IMR-90 (cell line): Measurements from ENCODE around the gene GRM8. TPM values are rescaled to one million over a fixed set of nuclear protein-coding genes. Genes with fewer than 3 reads are reported as not detected.

ENCODE experiments used
- ATAC-seq: fragments of 200-7000 bp; cut with Tn5 transposase; 2 replicates; pipeline ENCODE4 v1.9.1; 2020; ENCODE audit warnings: low read depth, mild to moderate bottlenecking, moderate library complexity
- BruUV-seq: library from RNA; stranded (reverse); fragments of 400-500 nt; replicated peaks from 2 replicates; lab custom pipeline; 2021; lab: Mats Ljungman, UMichigan
- CTCF ChIA-PET: fragments of 300-600 bp; formaldehyde crosslinking; extraction: SDS; loops from one replicate; lab custom pipeline; 2021; ENCODE audit warnings: antibody characterized with exemption; lab: Yijun Ruan, JAX
- POLR2A ChIA-PET: fragments of 300-600 bp; sonication (Branson Sonifier 250); formaldehyde crosslinking; loops from one replicate; lab custom pipeline; 2022; ENCODE audit warnings: antibody characterized with exemption; ENCODE audit not compliant: unreplicated experiment; lab: Charles Lee
- DNase-seq: peaks from one replicate; pipeline ENCODE4 v3.0.0; 2013
- H2AFZ ChIP-seq: replicated peaks from 2 replicates; pipeline ENCODE3; 2013; ENCODE audit warnings: low read length, mild to moderate bottlenecking; ENCODE audit not compliant: poor library complexity
- H2AK5ac ChIP-seq: 2 replicates; pipeline ENCODE4 v1.6.1; 2013; ENCODE audit warnings: low read depth, low read length, inconsistent platforms
- H2AK9ac ChIP-seq: replicated peaks from 2 replicates; pipeline ENCODE3; 2013; ENCODE audit warnings: mild to moderate bottlenecking, low read depth, low read length, moderate library complexity; ENCODE audit not compliant: poor library complexity
- H2BK120ac ChIP-seq: 2 replicates; pipeline ENCODE4 v1.6.1; 2013; ENCODE audit warnings: low read depth, low read length, inconsistent platforms
- H2BK15ac ChIP-seq: 3 replicates; pipeline ENCODE4 v1.6.1; 2013; ENCODE audit warnings: low read depth, low read length, inconsistent platforms
- H2BK20ac ChIP-seq: 2 replicates; pipeline ENCODE4 v1.6.1; 2013; ENCODE audit warnings: low read depth, mild to moderate bottlenecking, inconsistent platforms, low read length, moderate library complexity
- H2BK5ac ChIP-seq: 2 replicates; pipeline ENCODE4 v1.6.1; 2013; ENCODE audit warnings: mild to moderate bottlenecking, low read depth, low read length, inconsistent platforms; ENCODE audit not compliant: poor library complexity, severe bottlenecking
- H3K14ac ChIP-seq: replicated peaks from 2 replicates; pipeline ENCODE4 v1.6.1; 2013; ENCODE audit warnings: low read depth, low read length, inconsistent platforms
- H3K18ac ChIP-seq: 2 replicates; pipeline ENCODE4 v1.6.1; 2013; ENCODE audit warnings: low read depth, low read length, control low read depth
- H3K23ac ChIP-seq: 2 replicates; pipeline ENCODE4 v1.6.1; 2013; ENCODE audit warnings: low read depth, low read length, inconsistent platforms
- H3K27ac ChIP-seq: 2 replicates; pipeline ENCODE4 v1.5.1; 2013; ENCODE audit warnings: mild to moderate bottlenecking, control low read depth, low read length; ENCODE audit not compliant: insufficient read depth
- H3K27me3 ChIP-seq: 2 replicates; pipeline ENCODE4 v1.6.1; 2013; ENCODE audit warnings: low read length; ENCODE audit not compliant: control insufficient read depth, insufficient read depth
- H3K36me3 ChIP-seq: 2 replicates; pipeline ENCODE4 v1.6.1; 2013; ENCODE audit warnings: low read length, mixed read lengths; ENCODE audit not compliant: control insufficient read depth, insufficient read depth
- H3K4ac ChIP-seq: 2 replicates; pipeline ENCODE4 v1.6.1; 2013; ENCODE audit warnings: low read depth, low read length, inconsistent platforms
- H3K4me1 ChIP-seq: 2 replicates; pipeline ENCODE4 v1.6.1; 2013; ENCODE audit warnings: low read length, mixed read lengths; ENCODE audit not compliant: control insufficient read depth, insufficient read depth
- H3K4me2 ChIP-seq: 2 replicates; pipeline ENCODE4 v1.6.1; 2013; ENCODE audit warnings: low read depth, mild to moderate bottlenecking, control low read depth, low read length, moderate library complexity
- H3K4me3 ChIP-seq: 2 replicates; pipeline ENCODE4 v1.5.1; 2013; ENCODE audit warnings: low read depth, mild to moderate bottlenecking, control low read depth, low read length, moderate library complexity; ENCODE audit not compliant: insufficient read depth
- H3K56ac ChIP-seq: 2 replicates; pipeline ENCODE4 v1.6.1; 2013; ENCODE audit warnings: low read length, inconsistent platforms; ENCODE audit not compliant: insufficient read depth; ENCODE audit errors: extremely low read depth
- H3K79me1 ChIP-seq, 2 experiments: 2 replicates each; pipeline ENCODE4 v1.6.1; 2013; ENCODE audit warnings: low read length in 2 of 2, inconsistent platforms in 1 of 2, low read depth in 1 of 2
- H3K9ac ChIP-seq: 2 replicates; pipeline ENCODE4 v1.6.1; 2013; ENCODE audit warnings: low read depth, low read length, control low read depth
- H3K9me1 ChIP-seq: 2 replicates; pipeline ENCODE4 v1.6.1; 2013; ENCODE audit warnings: low read length, inconsistent platforms; ENCODE audit not compliant: insufficient read depth
- H3K9me3 ChIP-seq: 2 replicates; pipeline ENCODE4 v1.6.1; 2013; ENCODE audit warnings: low read length; ENCODE audit not compliant: control insufficient read depth, insufficient read depth
- H4K20me1 ChIP-seq: 2 replicates; pipeline ENCODE4 v1.6.1; 2013; ENCODE audit warnings: low read length, inconsistent platforms; ENCODE audit not compliant: insufficient read depth
- H4K5ac ChIP-seq: 2 replicates; pipeline ENCODE4 v1.6.1; 2013; ENCODE audit warnings: mild to moderate bottlenecking, low read depth, low read length, control low read depth
- H4K8ac ChIP-seq, 2 experiments: 2 replicates each; pipeline ENCODE4 v1.6.1; 2013; ENCODE audit warnings: low read depth in 2 of 2, low read length in 2 of 2, control low read depth in 1 of 2, inconsistent platforms in 1 of 2
- H4K91ac ChIP-seq: 2 replicates; pipeline ENCODE4 v1.6.1; 2013; ENCODE audit warnings: low read depth, low read length, inconsistent platforms; ENCODE audit not compliant: insufficient read depth
- CEBPB ChIP-seq: IDR thresholded peaks from 2 replicates; pipeline ENCODE4 v1.6.1; 2012; ENCODE audit warnings: low read depth, low read length, improper control_type of control experiment
- CHD1 ChIP-seq: IDR thresholded peaks from 2 replicates; pipeline ENCODE4 v1.6.1; 2012; ENCODE audit warnings: low read depth, low read length, improper control_type of control experiment
- FOS ChIP-seq: fragments of 150-350 bp; IDR thresholded peaks from 2 replicates; pipeline ENCODE4 v1.6.1; 2016; ENCODE audit warnings: low read depth, low read length
- MAZ ChIP-seq: IDR thresholded peaks from 2 replicates; pipeline ENCODE4 v1.6.1; 2012; ENCODE audit warnings: low read depth, mild to moderate bottlenecking, low read length, improper control_type of control experiment, moderate library complexity, borderline replicate concordance
- MXI1 ChIP-seq: IDR thresholded peaks from 2 replicates; pipeline ENCODE4 v1.6.1; 2012; ENCODE audit warnings: low read depth, mild to moderate bottlenecking, low read length, moderate library complexity, borderline replicate concordance
- POLR2A ChIP-seq: IDR thresholded peaks from 2 replicates; pipeline ENCODE4 v1.6.1; 2012; ENCODE audit warnings: mild to moderate bottlenecking, low read depth, low read length
- RAD21 ChIP-seq: IDR thresholded peaks from 2 replicates; pipeline ENCODE4 v1.6.1; 2012; ENCODE audit warnings: low read length, improper control_type of control experiment
- SMC3 ChIP-seq: fragments of 150-350 bp; IDR thresholded peaks from 2 replicates; pipeline ENCODE4 v1.6.1; 2016; ENCODE audit warnings: low read depth, mild to moderate bottlenecking, antibody characterized with exemption, low read length, moderate library complexity
- dilution Hi-C: fragments of 300-500 bp; cut with HindIII; formaldehyde crosslinking; loops from one replicate; pipeline ENCODE4 v1.14.3; 2018; ENCODE audit warnings: low sequenced_read_pairs; ENCODE audit not compliant: unreplicated experiment
- in situ Hi-C: fragments of 300-500 bp; cut with MboI; formaldehyde crosslinking; loops from 3 replicates; pipeline ENCODE4 v1.14.3; 2019; ENCODE audit warnings: low sequenced_read_pairs, inconsistent platforms, mixed read lengths
- intact Hi-C: fragments of 100-400 bp; cut with micrococcal nuclease; formaldehyde crosslinking; loops from 2 replicates; pipeline ENCODE4 v1.10.0; 2022
- polyA plus RNA-seq, 3 experiments: library from polyadenylated mRNA; depleted of rRNA; stranded (reverse); fragments of >200 nt; gene quantifications; 2 replicates each; pipeline ENCODE4 v1.2.3, GENCODE V29; 2012; ENCODE audit warnings: low replicate concordance in 1 of 3
- total RNA-seq: library from RNA; depleted of rRNA; stranded (reverse); fragments of >200 nt; gene quantifications from 2 replicates; pipeline ENCODE4 v1.2.3, GENCODE V29; 2012
- TF ChIP-seq, protein P1 (sequence below): fragments of 150-350 bp; IDR thresholded peaks from 2 replicates; pipeline ENCODE4 v1.6.1; 2017; ENCODE audit warnings: mild to moderate bottlenecking, antibody characterized with exemption, low read length, low read depth
- TF ChIP-seq, protein P2 (sequence below): conservative IDR thresholded peaks from 2 replicates; pipeline ENCODE4 v1.5.1; 2012; ENCODE audit warnings: mild to moderate bottlenecking, low read depth, low read length, improper control_type of control experiment
- TF ChIP-seq, protein P3 (sequence below): fragments of 150-350 bp; IDR thresholded peaks from 2 replicates; pipeline ENCODE4 v1.6.1; 2016; ENCODE audit warnings: low read depth, mild to moderate bottlenecking, low read length, moderate library complexity, borderline replicate concordance

GRM8 gene
- total and polyA plus RNA-seq, 2 of the 4 experiments (the other 2 are of a cell fraction): not detected

DNA sequence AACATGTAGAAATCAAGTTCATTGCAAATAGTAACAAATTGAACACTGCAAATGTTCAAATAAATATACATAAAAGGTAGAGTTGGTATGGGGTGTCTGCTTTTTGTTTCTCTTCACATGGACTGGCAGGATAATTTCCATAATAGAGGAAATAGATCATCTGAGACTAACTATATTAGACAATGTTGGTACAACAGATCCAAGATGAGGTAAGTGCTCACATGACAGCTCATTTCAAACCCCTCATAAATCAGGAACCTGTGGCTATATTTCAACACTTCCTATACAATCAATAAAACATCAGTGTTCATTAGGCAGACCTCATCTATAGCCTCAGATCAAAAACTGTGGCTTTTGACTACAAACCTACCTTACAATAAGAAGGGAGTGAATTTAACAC lies 469.1 kb downstream of the GRM8 start:
- no peaks in the 10 kb centered on the region; the same call in none of the 2 replicates for H3K9me3 ChIP-seq
- no peak overlapping the region for H3K4me3 ChIP-seq
- H3K56ac ChIP-seq: no peak overlapping the region
- DNase-seq (no peak), ATAC-seq (no peak)
- no peak overlapping the region for H2BK15ac ChIP-seq
- no peak overlapping the region for H4K5ac ChIP-seq
- dilution Hi-C loops: no loop called here
- TF ChIP-seq, protein P1, sequence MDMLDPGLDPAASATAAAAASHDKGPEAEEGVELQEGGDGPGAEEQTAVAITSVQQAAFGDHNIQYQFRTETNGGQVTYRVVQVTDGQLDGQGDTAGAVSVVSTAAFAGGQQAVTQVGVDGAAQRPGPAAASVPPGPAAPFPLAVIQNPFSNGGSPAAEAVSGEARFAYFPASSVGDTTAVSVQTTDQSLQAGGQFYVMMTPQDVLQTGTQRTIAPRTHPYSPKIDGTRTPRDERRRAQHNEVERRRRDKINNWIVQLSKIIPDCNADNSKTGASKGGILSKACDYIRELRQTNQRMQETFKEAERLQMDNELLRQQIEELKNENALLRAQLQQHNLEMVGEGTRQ: no peak
- TF ChIP-seq MXI1: no peak
- TF ChIP-seq, protein P2, sequence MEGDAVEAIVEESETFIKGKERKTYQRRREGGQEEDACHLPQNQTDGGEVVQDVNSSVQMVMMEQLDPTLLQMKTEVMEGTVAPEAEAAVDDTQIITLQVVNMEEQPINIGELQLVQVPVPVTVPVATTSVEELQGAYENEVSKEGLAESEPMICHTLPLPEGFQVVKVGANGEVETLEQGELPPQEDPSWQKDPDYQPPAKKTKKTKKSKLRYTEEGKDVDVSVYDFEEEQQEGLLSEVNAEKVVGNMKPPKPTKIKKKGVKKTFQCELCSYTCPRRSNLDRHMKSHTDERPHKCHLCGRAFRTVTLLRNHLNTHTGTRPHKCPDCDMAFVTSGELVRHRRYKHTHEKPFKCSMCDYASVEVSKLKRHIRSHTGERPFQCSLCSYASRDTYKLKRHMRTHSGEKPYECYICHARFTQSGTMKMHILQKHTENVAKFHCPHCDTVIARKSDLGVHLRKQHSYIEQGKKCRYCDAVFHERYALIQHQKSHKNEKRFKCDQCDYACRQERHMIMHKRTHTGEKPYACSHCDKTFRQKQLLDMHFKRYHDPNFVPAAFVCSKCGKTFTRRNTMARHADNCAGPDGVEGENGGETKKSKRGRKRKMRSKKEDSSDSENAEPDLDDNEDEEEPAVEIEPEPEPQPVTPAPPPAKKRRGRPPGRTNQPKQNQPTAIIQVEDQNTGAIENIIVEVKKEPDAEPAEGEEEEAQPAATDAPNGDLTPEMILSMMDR: no peak
- TF ChIP-seq CEBPB: no peak
- TF ChIP-seq, protein P3, sequence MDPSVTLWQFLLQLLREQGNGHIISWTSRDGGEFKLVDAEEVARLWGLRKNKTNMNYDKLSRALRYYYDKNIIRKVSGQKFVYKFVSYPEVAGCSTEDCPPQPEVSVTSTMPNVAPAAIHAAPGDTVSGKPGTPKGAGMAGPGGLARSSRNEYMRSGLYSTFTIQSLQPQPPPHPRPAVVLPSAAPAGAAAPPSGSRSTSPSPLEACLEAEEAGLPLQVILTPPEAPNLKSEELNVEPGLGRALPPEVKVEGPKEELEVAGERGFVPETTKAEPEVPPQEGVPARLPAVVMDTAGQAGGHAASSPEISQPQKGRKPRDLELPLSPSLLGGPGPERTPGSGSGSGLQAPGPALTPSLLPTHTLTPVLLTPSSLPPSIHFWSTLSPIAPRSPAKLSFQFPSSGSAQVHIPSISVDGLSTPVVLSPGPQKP: no peak
- TF ChIP-seq RAD21: no peak
- TF ChIP-seq SMC3: no peak
- TF ChIP-seq POLR2A: no peak
- no peak for TF ChIP-seq MAZ
- TF ChIP-seq CHD1: no peak
- no peak for TF ChIP-seq FOS
- no peak overlapping the region for H3K14ac ChIP-seq
- no peaks in the 10 kb centered on the region for H3K79me1 ChIP-seq
- H3K4ac ChIP-seq: no peak overlapping the region
- H2AK5ac ChIP-seq: no peak overlapping the region
- no peak overlapping the region for H2BK20ac ChIP-seq
- H3K36me3 ChIP-seq: no peaks in the 10 kb centered on the region
- no peaks in the 10 kb centered on the region for H3K9me1 ChIP-seq
- in situ Hi-C loops: no loop called here
- no peak overlapping the region for H2BK5ac ChIP-seq
- no TSS peak for BruUV-seq
- H3K27me3 ChIP-seq: no peaks in the 10 kb centered on the region
- no peaks in the 10 kb centered on the region for H4K20me1 ChIP-seq
- no peak overlapping the region for H3K4me2 ChIP-seq
- H2AFZ ChIP-seq: no peak overlapping the region
- no peak overlapping the region for H2AK9ac ChIP-seq
- H4K91ac ChIP-seq: no peak overlapping the region
- no peak overlapping the region for H2BK120ac ChIP-seq
- intact Hi-C loops: no loop called here
- no peak overlapping the region for H3K18ac ChIP-seq
- H3K27ac ChIP-seq: no peak overlapping the region
- CTCF ChIA-PET: interaction anchor here (1.5 kb wide), 1 partner anchor 19 kb away, joined by 4 read pairs; no protein-coding TSS in a partner anchor
- H3K9ac ChIP-seq: no peak overlapping the region
- H4K8ac ChIP-seq: no peak overlapping the region
- POLR2A ChIA-PET: no interaction called here
- H3K23ac ChIP-seq: no peak overlapping the region
- no peaks in the 10 kb centered on the region for H3K4me1 ChIP-seq
